HL-60 (cell line): ENCODE results near the gene USP48.
A peak's percentile ranks its signal among the peaks of the same experiment; 100 is the strongest.
"Not testable (repeated sequence)": the region's sequence is repeated elsewhere in the genome, so short reads cannot be mapped to it uniquely, and the experiment has no call there.

Experiments
- DNase-seq, 2 experiments: peaks; one replicate each; pipeline ENCODE4 v3.0.0-alpha.2; 2010 to 2020; ENCODE audit warnings: low read depth in 1 of 2, low spot score in 1 of 2
- H3K27ac ChIP-seq: fragments of 250-450 bp; sonication (Bioruptor Pico); replicated peaks from 2 replicates; pipeline ENCODE4 v1.5.1; 2020; ENCODE audit warnings: mild to moderate bottlenecking, moderate library complexity
- H3K27me3 ChIP-seq: fragments of 250-450 bp; sonication (Bioruptor Pico); 2 replicates; pipeline ENCODE4 v1.5.1; 2021; ENCODE audit warnings: mild to moderate bottlenecking, moderate library complexity; ENCODE audit not compliant: insufficient read depth, poor library complexity, severe bottlenecking
- H3K4me3 ChIP-seq: replicated peaks from 2 replicates; pipeline ENCODE4 v1.5.1; 2011; ENCODE audit warnings: mild to moderate bottlenecking, control low read depth, low read length; ENCODE audit not compliant: insufficient read depth
- CTCF ChIP-seq: IDR thresholded peaks from one replicate; pipeline ENCODE4 v1.5.1; 2011; ENCODE audit warnings: low read length, control low read depth, inconsistent platforms; ENCODE audit not compliant: insufficient read depth
- GABPA ChIP-seq: IDR thresholded peaks from 2 replicates; pipeline ENCODE4 v1.6.1; 2012; ENCODE audit warnings: low read depth
- POLR2AphosphoS5 ChIP-seq: IDR thresholded peaks from 2 replicates; pipeline ENCODE4 v1.6.1; 2012; ENCODE audit warnings: low read depth
- REST ChIP-seq: IDR thresholded peaks from 2 replicates; pipeline ENCODE4 v1.6.1; 2012; ENCODE audit warnings: low read depth; ENCODE audit not compliant: insufficient replicate concordance
- SPI1 ChIP-seq: IDR thresholded peaks from 2 replicates; pipeline ENCODE4 v1.6.1; 2012; ENCODE audit warnings: low read depth, mild to moderate bottlenecking, borderline replicate concordance

USP48 gene

GRCh38 chr1:21631944-21632887 is 150.7 kb downstream of the USP48 start:
- Histone ChIP-seq H3K27ac (no peak overlapping the region), H3K27me3 (peaks cover 3% of the 10 kb centered on the region), H3K4me3 (no peak overlapping the region)
- DNase-seq: no peak
- TF ChIP-seq SPI1: no peak
- TF ChIP-seq POLR2AphosphoS5: no peak

- not testable (repeated sequence) for DNase-seq, H3K27me3 ChIP-seq, H3K4me3 ChIP-seq, H3K27ac ChIP-seq
Observed at GRCh38 chr1:21631590-21631943, 151.4 kb downstream of the USP48 start.

- Histone ChIP-seq H3K27ac (no peak overlapping the region), H3K4me3 (no peak overlapping the region), H3K27me3 (peaks cover 3% of the 10 kb centered on the region)
- DNase-seq: no peak
- TF ChIP-seq CTCF (no peak), REST (no peak), GABPA (no peak), SPI1 (no peak), POLR2AphosphoS5 (no peak)
Observed at GRCh38 chr1:21630571-21631343, 152.2 kb downstream of the USP48 start.

GRCh38 chr1:21629971-21630370 is 153.0 kb downstream of the USP48 start:
- no peak for TF ChIP-seq SPI1
- H3K4me3 ChIP-seq: no peak overlapping the region

GRCh38 chr1:21628798-21629393 is 154.1 kb downstream of the USP48 start:
- TF ChIP-seq SPI1 (peak; percentile 76; the same call in 1 of the 2 replicates), CTCF (no peak)
- DNase-seq: peak in 1 of 2 experiments; percentile 57
- no peak overlapping the region for H3K4me3 ChIP-seq
- H3K27me3 ChIP-seq: peaks cover 3% of the 10 kb centered on the region
- no peak overlapping the region for H3K27ac ChIP-seq

More at GRCh38 chr1:21629971-21630370, 153.0 kb downstream of the USP48 start:
- Histone ChIP-seq H3K27ac (no peak overlapping the region), H3K27me3 (peaks cover 3% of the 10 kb centered on the region)
- no peak for DNase-seq
